Astrocyte (in vitro differentiated cells and primary cell): ENCODE data around the gene GPLD1.

ENCODE experiments used
- EZH2 ChIP-seq: IDR thresholded peaks from 2 replicates; pipeline ENCODE4 v1.6.1; 2012; ENCODE audit warnings: mild to moderate bottlenecking, low read length, inconsistent platforms; ENCODE audit not compliant: insufficient read depth
- TF ChIP-seq, protein P1 (sequence below): IDR thresholded peaks from 2 replicates; pipeline ENCODE4 v1.5.1; 2011; ENCODE audit warnings: low read depth, mild to moderate bottlenecking, inconsistent platforms, low read length, moderate library complexity; ENCODE audit not compliant: insufficient read depth

GRCh38 chr6:24429146-24429545 is 60.2 kb downstream of the GPLD1 start:
- TF ChIP-seq EZH2, result no peak
- TF ChIP-seq, protein P1, sequence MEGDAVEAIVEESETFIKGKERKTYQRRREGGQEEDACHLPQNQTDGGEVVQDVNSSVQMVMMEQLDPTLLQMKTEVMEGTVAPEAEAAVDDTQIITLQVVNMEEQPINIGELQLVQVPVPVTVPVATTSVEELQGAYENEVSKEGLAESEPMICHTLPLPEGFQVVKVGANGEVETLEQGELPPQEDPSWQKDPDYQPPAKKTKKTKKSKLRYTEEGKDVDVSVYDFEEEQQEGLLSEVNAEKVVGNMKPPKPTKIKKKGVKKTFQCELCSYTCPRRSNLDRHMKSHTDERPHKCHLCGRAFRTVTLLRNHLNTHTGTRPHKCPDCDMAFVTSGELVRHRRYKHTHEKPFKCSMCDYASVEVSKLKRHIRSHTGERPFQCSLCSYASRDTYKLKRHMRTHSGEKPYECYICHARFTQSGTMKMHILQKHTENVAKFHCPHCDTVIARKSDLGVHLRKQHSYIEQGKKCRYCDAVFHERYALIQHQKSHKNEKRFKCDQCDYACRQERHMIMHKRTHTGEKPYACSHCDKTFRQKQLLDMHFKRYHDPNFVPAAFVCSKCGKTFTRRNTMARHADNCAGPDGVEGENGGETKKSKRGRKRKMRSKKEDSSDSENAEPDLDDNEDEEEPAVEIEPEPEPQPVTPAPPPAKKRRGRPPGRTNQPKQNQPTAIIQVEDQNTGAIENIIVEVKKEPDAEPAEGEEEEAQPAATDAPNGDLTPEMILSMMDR, result no peak
